ENCODE data around the gene PSMC4.

GRCh38 chr19:39953915-39954314 lies 17.1 kb upstream of the PSMC4 start:
- TF ChIP-seq CTCF (IDR thresholded peaks at IDR 0.05) (no peak), POLR2A (IDR thresholded peaks at IDR 0.05) (no peak), POLR2AphosphoS5 (IDR thresholded peaks at IDR 0.05) (no peak)
